A549 (cell line): ENCODE results near the gene TRERF1. TPM values are rescaled to one million over a fixed set of nuclear protein-coding genes. Genes with fewer than 3 reads are reported as not detected.

ENCODE experiments used
- ATAC-seq, 2 experiments: fragments of 200-7000 bp in 1 of 2; fragments of >200 bp in 1 of 2; cut with Nextera tagmentation in 1 of 2; cut with Tn5 transposase in 1 of 2; 3 replicates each; pipeline versions ENCODE4 v1.8.0 to v1.9.1; 2018 to 2020; ENCODE audit warnings: mild to moderate bottlenecking in 1 of 2, moderate library complexity in 1 of 2
- CTCF ChIA-PET: fragments of 300-600 bp; sonication (Branson Sonifier 250); formaldehyde crosslinking; extraction: SDS; loops from one replicate; lab custom pipeline; 2021; ENCODE audit warnings: antibody characterized with exemption, inconsistent platforms; lab: Yijun Ruan, JAX
- POLR2A ChIA-PET: fragments of 350-600 bp; formaldehyde crosslinking; extraction: SDS; loops from one replicate; lab custom pipeline; 2021; ENCODE audit warnings: antibody characterized with exemption, inconsistent platforms; lab: Yijun Ruan, JAX
- DNase-seq, 2 experiments: peaks; one replicate each; pipeline versions ENCODE4 v3.0.0 to v3.0.0-alpha.2; 2011 to 2016; ENCODE audit warnings: low read depth in 1 of 2, low spot score in 1 of 2
- FAIRE-seq: peaks from 2 replicates; lab custom pipeline; 2011; peaks lifted over from hg19 to GRCh38; lab: Jason Lieb, UNC
- H3K27ac ChIP-seq, 2 experiments: fragments of >200 bp; sonication (Bioruptor Twin); formaldehyde crosslinking; 3 replicates each; pipeline ENCODE4 v1.5.1; 2016 to 2017
- H3K4me1 ChIP-seq: fragments of >200 bp; sonication (Bioruptor Twin); formaldehyde crosslinking; 3 replicates; pipeline ENCODE4 v1.6.1; 2016
- H3K4me2 ChIP-seq: fragments of >200 bp; sonication (Bioruptor Twin); formaldehyde crosslinking; 3 replicates; pipeline ENCODE4 v1.6.1; 2016
- H3K4me3 ChIP-seq: fragments of >200 bp; sonication (Bioruptor Twin); formaldehyde crosslinking; 3 replicates; pipeline ENCODE4 v1.5.1; 2016
- H3K9me3 ChIP-seq: fragments of >200 bp; sonication (Bioruptor Twin); formaldehyde crosslinking; 3 replicates; pipeline ENCODE4 v1.6.1; 2016
- BHLHE40 ChIP-seq: IDR thresholded peaks from 2 replicates; pipeline ENCODE4 v1.6.1; 2012; ENCODE audit warnings: low read depth, low read length, inconsistent platforms
- CBX2 ChIP-seq: fragments of 200-600 bp; sonication (generic); IDR thresholded peaks from 2 replicates; pipeline ENCODE4 v1.6.1; 2016; ENCODE audit warnings: low read depth, mild to moderate bottlenecking, borderline replicate concordance
- CEBPB ChIP-seq, 2 experiments: fragments of >200 bp in 1 of 2; sonication (Bioruptor Twin) in 1 of 2; formaldehyde crosslinking in 1 of 2; IDR thresholded peaks; 2 replicates each; pipeline ENCODE4 v1.6.1; 2012 to 2016
- EHMT2 ChIP-seq: fragments of 200-600 bp; sonication (generic); IDR thresholded peaks from 2 replicates; pipeline ENCODE4 v1.6.1; 2016; ENCODE audit warnings: antibody characterized with exemption, low read depth, mild to moderate bottlenecking, moderate library complexity
- ESRRA ChIP-seq: fragments of 150-350 bp; IDR thresholded peaks from 2 replicates; pipeline ENCODE4 v1.6.1; 2014; ENCODE audit warnings: mild to moderate bottlenecking, low read length, borderline replicate concordance
- FOSB ChIP-seq: fragments of 250-450 bp; sonication (Bioruptor Pico); IDR thresholded peaks from 2 replicates; pipeline ENCODE4 v1.5.0; 2020; ENCODE audit warnings: mild to moderate bottlenecking, moderate library complexity
- FOSL2 ChIP-seq, 2 experiments: fragments of 450-650 bp in 1 of 2; fragments of >200 bp in 1 of 2; sonication (Bioruptor Twin) in 1 of 2; formaldehyde crosslinking; IDR thresholded peaks; 2 replicates each; pipeline versions ENCODE4 v1.5.0 to v1.6.1; 2016 to 2020; ENCODE audit warnings: mild to moderate bottlenecking in 1 of 2, moderate library complexity in 1 of 2
- HES2 ChIP-seq: fragments of >200 bp; sonication (Bioruptor Twin); formaldehyde crosslinking; IDR thresholded peaks from 2 replicates; pipeline ENCODE4 v1.6.1; 2016
- JUN ChIP-seq, 2 experiments: fragments of >200 bp; sonication (Bioruptor Twin); formaldehyde crosslinking; IDR thresholded peaks; 2 replicates in 1 of 2; 3 replicates in 1 of 2; pipeline ENCODE4 v1.6.1; 2016 to 2017
- JUNB ChIP-seq: fragments of >200 bp; sonication (Bioruptor Twin); formaldehyde crosslinking; IDR thresholded peaks from 2 replicates; pipeline ENCODE4 v1.6.1; 2016
- MAX ChIP-seq: IDR thresholded peaks from 2 replicates; pipeline ENCODE4 v1.6.1; 2012
- NPAS2 ChIP-seq: fragments of 250-450 bp; sonication (Bioruptor Pico); IDR thresholded peaks from 2 replicates; pipeline ENCODE4 v1.8.0; 2022; ENCODE audit warnings: mild to moderate bottlenecking, moderate library complexity, borderline replicate concordance
- PBX3 ChIP-seq: IDR thresholded peaks from 2 replicates; pipeline ENCODE4 v1.6.1; 2012
- REST ChIP-seq: fragments of 200-600 bp; sonication (generic); IDR thresholded peaks from 2 replicates; pipeline ENCODE4 v1.6.1; 2016; ENCODE audit warnings: antibody characterized with exemption, mild to moderate bottlenecking, moderate library complexity
- SREBF2 ChIP-seq: fragments of 450-650 bp; IDR thresholded peaks from 2 replicates; pipeline ENCODE4 v1.6.1; 2014; ENCODE audit warnings: mild to moderate bottlenecking, moderate library complexity
- ZC3H11A ChIP-seq: fragments of 450-650 bp; IDR thresholded peaks from 2 replicates; pipeline ENCODE4 v1.6.1; 2014; ENCODE audit warnings: antibody characterized with exemption, mild to moderate bottlenecking
- ZFP36 ChIP-seq: fragments of 450-650 bp; IDR thresholded peaks from 2 replicates; pipeline ENCODE4 v1.6.1; 2014; ENCODE audit warnings: borderline replicate concordance; ENCODE audit not compliant: partially characterized antibody
- WGBS: methylation state at CpG from one replicate; pipeline ENCODE4 v1.1.6; 2017; ENCODE audit errors: missing lambda C conversion rate; 5-methylcytosine and 5-hydroxymethylcytosine counted together
- polyA plus RNA-seq, 4 experiments: library from polyadenylated mRNA; depleted of rRNA in 3 of 4; stranded (reverse); fragments of >200 nt; fragmentation: RNase III in 1 of 4; extraction: RNeasy Plus Mini Kit Qiagen cat#74134 plus additional on column Dnase treatment in 1 of 4; gene quantifications; 2 replicates in 3 of 4; 3 replicates in 1 of 4; pipeline ENCODE4 v1.2.3, GENCODE V29; 2011 to 2017

TRERF1 gene
- polyA plus RNA-seq, 2 of the 4 experiments (the other 2 are of a cell fraction), result 2.4 to 3.5 TPM

- no peak for TF ChIP-seq REST
- TF ChIP-seq CBX2, result no peak
- TF ChIP-seq JUNB, result no peak
- no peak for TF ChIP-seq NPAS2 (CRISPR knock-in tag)
- TF ChIP-seq BHLHE40, result no peak
Measured at GRCh38 chr6:42378125-42378524, 73.6 kb downstream of the TRERF1 start (continued).

- DNase-seq (no peak), FAIRE-seq (no peak)
Measured at GRCh38 chr6:42375007-42375635, 76.6 kb downstream of the TRERF1 start.

More at GRCh38 chr6:42375007-42375635, 76.6 kb downstream of the TRERF1 start:
- no peak overlapping the region for H3K27ac ChIP-seq
- CTCF ChIA-PET, result no interaction called here
- POLR2A ChIA-PET, result interaction anchor here (0.6 kb wide), 1 partner anchor 14 kb away, joined by 3 read pairs; no protein-coding TSS in a partner anchor
- ATAC-seq, result no peak
- TF ChIP-seq JUN (IDR thresholded peaks at IDR 0.05) (no peak), SREBF2 (no peak), FOSB (no peak), FOSL2 (IDR thresholded peaks at IDR 0.05) (no peak), FOSL2 (CRISPR knock-in tag; IDR thresholded peaks at IDR 0.05) (no peak), ZC3H11A (no peak), CBX2 (no peak), PBX3 (no peak), ZFP36 (no peak), CEBPB (IDR thresholded peaks at IDR 0.05) (no peak), MAX (no peak), ESRRA (no peak), HES2 (no peak), REST (no peak), EHMT2 (no peak)
- TF ChIP-seq, all 56 proteins: peak for 0
- H3K4me2 ChIP-seq, result no peak overlapping the region
- 98% methylated on average over 9 of the region's 10 CpGs for WGBS
- no peak overlapping the region for H3K4me3 ChIP-seq
- no peaks in the 10 kb centered on the region for H3K4me1 ChIP-seq
- H3K9me3 ChIP-seq, result no peaks in the 10 kb centered on the region
